HG03378 (cell line): ENCODE results near the gene AREG.
A peak's percentile ranks its signal among the peaks of the same experiment; 100 is the strongest.
"Not testable (repeated sequence)": the region's sequence is repeated elsewhere in the genome, so short reads cannot be mapped to it uniquely, and the experiment has no call there.

Source experiments
- ATAC-seq: cut with Tn5 transposase; IDR thresholded peaks from one replicate; pipeline ENCODE4 v1.9.1; 2021; ENCODE audit warnings: mild to moderate bottlenecking, moderate library complexity; ENCODE audit not compliant: unreplicated experiment

The AREG gene, protein sequence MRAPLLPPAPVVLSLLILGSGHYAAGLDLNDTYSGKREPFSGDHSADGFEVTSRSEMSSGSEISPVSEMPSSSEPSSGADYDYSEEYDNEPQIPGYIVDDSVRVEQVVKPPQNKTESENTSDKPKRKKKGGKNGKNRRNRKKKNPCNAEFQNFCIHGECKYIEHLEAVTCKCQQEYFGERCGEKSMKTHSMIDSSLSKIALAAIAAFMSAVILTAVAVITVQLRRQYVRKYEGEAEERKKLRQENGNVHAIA

DNA sequence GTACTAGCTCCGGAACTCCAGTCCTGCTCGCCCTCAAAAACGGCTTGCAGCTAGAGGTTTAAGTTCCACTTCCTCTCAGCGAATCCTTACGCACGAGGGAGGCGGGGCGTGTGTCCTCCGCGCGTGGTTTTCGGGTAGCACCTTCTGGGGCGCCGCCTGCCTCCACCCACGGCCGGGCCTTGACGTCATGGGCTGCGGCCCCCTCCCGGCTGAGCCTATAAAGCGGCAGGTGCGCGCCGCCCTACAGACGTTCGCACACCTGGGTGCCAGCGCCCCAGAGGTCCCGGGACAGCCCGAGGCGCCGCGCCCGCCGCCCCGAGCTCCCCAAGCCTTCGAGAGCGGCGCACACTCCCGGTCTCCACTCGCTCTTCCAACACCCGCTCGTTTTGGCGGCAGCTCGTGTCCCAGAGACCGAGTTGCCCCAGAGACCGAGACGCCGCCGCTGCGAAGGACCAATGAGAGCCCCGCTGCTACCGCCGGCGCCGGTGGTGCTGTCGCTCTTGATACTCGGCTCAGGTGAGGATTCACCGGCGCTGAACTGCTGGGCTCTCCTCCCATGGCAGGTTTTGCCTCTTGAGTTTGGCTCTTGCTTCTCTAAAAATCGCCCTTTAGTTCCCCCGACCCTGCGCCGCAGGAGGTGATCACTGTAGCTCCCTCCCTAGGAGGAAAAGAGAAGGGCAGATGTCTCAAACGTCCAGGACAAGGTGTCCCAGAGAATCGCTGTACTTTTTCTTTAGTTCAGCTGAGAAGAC, at the start of gene AREG:
TSS of gene AREG (plus strand) at position 246 of the 752 bp plus-strand sequence. CDS start at position 456, 210 bp downstream.
- ATAC-seq = peak; percentile 89

DNA sequence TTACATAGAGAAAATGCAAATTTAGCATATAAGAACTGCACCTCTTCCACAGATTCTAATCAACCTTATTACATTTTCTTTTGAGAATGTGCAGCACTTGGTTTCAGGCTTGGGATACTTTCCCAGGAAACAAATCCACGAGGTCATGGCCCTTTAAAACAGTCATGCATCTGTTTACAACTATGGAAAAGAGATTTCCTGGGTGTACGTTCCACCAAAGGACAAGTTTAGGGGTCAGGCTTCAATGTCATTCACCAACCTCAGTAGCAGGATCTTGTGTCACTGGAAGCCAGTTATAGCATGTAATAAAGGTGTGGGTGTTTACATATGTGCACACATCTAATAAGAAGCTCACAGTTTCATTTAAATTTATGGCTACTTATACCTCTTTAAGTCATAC, 49.3 kb upstream of the AREG start:
- ATAC-seq = no peak

DNA sequence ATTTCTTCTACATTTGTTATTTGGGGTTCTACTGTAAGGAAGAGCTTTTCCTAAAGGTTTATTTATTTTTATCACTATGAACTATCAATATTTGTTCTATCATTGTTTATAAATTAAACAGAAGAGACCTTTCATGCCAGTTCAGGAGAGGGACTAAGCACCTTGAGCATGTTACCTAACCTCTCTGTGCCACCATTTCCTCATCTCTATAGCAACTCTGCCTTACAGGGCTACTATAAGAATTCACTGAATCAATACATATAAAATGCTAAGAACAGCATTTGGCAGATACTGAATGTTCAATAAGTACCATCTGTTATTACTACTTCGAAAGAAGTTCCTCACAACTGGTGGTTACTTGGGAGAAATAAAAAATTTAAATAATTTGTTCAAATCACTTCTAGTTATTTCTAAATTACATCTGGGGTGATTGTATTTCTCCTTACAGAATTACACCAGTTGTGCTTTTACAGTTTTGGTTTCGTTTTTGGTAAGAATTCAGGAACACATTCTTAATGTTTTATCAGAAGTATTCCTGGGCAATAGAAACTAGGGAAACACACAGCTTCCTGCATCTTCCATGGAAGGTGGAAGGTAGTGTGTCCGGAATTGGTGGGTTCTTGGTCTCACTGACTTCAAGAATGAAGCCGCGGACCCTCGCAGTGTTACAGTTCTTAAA, 47.0 kb upstream of the AREG start:
- ATAC-seq = no peak

DNA sequence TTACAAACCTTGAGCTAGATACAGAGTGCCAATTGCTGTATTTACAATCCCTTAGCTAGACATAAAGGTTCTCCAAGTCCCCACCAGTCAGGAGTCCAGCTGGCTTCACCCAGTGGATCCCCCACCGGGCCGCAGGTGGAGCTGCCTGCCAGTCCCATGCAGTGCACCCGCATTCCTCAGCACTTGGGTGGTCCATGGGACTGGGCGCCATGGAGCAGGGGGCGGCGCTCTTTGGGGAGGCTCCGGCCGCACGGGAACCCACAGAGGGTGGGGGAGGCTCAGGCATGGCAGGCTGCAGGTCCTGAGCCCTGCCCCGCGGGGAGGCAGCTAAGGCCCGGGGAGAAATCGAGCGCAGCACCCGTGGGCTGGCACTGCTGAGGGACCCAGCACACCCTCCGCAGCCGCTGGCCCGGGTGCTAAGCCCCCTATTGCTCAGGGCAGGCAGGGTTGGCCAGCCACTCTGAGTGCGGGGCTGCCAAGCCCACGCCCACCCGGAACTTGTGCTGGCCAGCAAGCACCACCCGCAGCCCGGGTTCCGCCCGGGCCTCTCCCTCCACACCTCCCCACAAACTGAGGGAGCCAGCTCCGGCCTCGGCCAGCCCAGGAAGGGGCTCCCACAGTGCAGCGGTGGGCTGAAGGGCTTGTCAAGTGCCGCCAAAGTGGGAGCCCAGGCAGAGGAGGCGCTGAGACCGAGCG, 45.9 kb upstream of the AREG start:
- ATAC-seq = not testable (repeated sequence)

DNA sequence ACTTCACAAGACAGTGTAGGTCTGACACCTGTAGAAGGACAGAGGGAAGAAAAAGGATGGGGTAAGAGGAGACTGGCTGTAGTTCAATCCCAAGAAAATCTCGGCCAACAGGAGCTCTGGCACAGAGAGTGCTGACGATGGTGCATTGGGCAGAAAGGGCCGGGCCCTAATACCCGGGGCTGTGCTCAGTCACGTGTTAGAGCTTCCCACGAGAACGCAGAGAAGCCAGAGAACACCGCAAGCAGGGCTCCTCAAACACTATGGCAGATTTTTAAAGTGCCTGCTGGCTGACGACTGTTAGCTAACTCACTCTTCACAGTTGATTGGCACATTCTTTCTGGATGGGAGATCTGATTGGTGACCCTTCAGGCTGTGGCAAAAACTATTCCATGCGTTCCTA, 44.5 kb upstream of the AREG start:
- no peak for ATAC-seq

DNA sequence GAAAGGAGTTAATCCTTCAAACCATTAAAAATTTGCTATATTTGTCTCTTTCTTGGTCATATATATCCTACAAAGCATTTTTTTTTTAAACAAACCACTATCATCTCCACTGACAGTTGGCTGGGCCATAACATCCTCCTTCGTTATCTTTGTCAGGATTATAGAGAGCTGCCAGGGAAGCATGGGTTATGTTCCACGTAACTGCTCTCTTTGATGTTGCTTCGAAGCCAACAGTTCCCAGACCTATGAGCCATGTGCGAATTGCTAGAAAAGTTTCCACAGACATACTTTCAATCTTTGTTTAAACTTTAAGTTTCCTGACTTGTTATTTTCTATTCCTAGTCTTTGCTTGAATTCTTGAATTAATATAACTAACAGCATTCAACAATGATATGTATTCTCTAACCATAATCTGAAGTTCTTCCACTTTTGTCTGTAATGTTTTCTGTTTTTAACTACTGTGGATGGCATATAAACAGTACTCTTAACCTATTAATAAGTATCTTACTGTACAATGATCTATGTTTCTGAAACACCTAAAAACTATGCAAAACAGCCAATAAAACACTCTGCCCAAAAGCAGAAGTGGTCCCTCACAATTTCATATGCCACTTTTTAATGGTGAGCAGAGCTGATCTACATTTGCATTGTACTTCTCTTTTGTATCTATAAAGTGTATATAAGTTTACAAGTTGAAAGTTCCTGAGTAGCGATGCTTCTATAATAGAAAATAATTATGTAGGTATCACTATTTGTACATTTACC, 42.1 kb upstream of the AREG start:
- peak; percentile 98 for ATAC-seq

DNA sequence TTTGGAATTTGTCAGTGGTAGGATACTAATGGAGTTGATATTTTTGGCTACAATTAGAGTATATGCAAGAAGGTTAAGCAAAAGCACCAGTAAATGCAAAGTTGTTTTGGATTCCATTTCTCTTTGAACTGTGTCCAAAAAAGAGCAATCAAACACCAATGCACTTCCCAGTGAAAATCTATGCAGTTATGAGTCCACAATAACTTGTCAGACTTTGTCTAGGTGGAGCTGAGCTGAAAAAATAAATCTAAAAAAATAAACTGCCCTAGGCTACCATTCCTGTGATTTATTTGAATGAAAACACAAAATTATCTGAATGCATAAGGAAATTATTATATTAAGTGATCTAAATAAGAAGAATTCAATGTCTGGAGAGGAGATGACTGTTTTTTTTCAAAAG, 37.0 kb upstream of the AREG start:
- no peak for ATAC-seq

DNA sequence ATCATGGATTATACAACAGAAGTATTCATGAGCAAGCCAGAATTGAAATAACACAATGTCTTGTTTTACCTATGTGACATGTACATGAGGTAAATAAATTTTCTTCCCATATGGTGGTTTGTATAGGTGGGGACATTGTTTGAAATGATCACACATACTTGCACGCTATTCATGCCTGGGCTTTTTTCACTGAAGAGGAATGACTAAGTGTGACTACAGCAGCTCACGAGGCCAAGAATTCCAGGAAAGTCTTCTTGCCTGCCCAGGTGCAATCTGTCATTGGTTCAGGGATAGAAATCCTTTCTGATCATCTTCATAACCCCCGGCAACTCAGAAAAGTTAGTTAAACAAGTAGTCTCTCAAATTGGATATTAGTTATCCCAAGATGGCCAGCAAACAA, 36.3 kb upstream of the AREG start:
- ATAC-seq = no peak

DNA sequence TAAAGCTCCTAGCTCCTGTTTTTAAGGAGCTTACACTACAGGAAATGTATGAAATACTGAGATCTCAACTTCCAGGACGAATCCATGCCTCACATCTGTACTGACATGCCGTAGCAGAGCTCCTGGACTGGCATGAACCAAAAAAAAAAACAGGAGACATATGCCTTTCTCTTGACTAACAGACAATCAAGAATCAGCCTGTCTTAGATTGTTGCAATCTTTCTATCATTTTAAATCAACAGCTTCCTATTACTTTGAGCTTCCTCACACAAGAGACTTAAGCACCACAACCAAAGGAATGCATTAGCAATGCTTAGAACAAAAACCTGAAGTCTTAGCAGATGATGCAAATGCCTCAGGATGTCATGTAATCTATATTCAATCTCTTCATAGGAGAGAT, 34.7 kb upstream of the AREG start:
- ATAC-seq = no peak

DNA sequence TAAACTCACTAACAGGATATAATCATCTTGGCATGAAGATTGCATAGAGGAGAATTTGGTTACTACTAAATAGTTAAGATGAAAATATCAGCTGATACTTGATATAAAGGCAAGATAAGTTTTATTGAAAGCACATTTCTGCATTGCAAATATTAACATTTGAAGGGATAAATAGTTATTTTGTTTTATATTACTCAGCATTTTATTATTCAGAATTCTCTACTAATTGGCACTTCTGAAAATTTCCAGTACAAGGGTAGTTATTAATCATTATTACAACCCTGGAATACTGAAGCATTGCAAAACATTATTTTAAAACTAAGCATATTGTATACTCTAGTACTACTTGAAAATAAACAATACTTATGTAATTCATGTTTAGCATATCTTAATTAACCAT, 32.7 kb upstream of the AREG start:
- no peak for ATAC-seq

DNA sequence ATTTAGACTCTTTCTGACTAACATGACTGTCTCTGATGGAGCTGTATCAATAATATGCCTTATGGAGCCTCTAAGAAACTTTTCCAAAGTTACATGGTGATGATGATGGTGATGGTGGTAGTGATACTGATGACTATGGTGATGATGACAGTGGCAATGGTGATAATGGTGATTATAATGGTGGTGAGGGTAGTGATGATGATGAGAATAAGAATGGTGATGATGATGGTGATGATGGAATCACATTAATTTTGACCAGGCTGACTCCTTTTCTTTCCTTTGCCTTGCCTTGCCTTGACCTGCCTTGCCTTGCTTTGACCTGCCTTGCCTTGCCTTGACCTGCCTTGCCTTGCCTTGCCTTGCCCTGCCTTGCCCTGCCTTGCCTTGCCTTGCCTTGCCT, 31.7 kb upstream of the AREG start:
- ATAC-seq = no peak

DNA sequence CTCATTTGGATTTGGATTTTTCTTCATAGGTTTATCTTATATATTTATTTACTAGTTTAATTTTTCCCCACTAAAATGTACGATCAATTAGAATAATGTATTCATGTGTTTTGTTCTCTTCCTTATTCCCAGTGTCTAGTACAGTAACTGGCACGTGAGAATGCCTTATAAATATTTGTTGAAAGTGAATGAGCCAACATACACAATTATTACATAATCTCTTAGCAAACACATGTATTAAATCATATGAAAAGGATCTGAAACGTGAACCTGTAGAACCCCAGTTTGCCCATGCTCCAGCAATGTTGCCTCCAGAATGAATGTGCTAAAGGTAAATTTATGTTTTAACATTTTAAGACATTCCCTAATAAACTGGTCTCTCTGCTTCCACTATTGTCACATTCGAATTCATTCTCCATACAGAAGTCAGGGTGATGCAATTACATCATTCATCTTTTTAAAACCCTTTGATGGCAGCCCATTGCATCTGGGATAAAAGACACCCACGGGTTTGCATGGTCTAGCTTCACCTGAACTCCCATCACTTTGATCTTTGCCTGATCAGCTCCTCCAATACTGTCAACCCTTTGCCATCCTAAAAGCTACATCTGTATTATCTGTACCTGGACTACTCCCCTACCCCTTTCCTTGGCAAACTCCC, 30.7 kb upstream of the AREG start:
- no peak for ATAC-seq

DNA sequence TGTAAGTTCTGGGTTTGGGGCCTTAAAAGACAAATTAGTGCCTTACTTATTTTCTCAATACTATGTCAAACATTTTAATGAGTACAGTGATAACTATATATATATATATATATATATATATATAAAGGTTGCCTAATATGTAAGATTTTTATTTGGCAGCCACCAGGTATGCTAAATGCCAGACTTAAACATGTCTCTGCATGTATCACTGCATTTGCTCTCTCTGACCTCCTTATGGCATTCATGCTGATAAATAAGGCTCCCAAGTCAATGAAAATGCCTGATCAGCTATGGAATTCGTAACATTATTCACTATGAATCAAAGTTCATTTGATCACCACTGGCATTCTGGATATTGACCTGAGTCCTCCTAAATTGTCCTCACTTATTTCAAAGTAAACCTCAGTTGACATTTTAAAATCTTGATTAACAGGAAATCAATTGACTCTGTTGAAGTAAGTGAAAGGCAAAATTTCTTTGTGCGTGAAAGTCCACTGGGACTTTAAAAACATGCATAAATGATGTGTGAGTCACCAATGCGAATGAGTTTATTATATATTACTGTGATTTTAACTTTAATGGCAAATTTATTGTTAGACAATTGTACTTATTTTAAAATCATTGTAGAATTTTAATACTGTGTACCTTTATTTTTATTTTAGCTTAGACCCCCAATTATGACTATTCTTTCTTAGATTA, 29.2 kb upstream of the AREG start:
- ATAC-seq = no peak

DNA sequence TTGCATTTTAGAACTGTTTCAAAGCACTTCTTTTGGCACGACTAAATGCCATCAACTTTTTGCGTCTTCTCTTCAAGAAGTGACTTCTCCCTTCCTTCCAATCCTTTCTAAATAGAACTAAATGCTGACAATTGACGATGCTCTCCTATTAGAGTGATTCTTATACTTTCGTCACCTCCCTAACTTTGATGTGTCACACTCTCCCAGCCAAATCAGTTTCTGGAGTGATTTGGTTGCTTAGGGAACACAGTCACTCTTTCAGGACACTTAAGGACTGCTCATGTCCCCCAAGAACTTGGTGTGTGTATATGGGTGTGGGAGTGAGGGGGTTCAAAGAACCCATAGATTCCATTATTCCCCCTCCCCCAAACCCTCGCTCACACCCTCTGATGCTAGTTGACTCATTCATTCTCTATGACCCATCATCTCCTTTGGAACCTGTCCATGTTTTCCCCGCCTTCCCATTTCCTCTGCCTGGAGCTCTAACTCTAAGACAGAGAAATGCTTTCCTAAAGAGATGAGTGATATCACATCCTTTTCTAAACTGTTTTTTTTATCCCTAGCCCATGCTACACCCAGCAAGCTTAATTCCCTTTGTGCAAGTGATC, 26.8 kb upstream of the AREG start:
- ATAC-seq = no peak

DNA sequence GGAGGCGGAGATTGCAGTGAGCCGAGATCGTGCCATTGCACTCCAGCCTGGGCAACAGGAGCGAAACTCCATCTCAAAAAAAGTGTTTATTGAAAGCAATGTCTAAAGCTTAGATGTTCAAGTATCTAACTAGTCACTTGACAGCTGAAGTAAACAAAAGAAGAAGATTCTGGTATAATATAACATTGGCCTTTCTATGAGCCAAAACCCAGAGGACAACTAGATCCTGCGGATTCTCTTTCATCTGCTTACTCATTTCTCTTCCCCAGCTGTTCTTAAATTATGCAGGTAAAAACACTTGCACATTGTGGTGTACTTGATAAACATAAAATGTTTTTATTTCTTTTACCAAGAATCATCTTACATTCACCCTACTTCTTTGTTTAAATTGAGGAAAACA, 24.1 kb upstream of the AREG start:
- ATAC-seq = no peak

DNA sequence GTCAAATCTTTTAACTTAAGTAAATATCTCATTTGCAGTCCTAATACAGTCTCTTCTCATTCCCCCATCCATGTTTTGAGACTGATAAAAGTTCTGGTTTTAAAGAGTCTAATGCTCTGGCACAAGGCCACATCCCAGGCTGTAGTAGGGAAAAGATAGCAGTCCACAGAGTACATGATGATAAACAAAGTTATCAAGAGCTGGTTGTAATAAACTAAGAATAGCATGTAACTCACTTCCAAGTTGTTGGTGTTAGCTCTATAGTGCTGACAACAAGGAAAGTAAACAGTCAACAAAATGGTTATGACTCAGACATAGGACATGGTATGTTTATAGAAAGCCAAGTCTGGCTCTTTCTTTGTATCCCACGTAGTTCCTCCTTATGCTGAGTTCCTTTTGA, 21.8 kb upstream of the AREG start:
- ATAC-seq = no peak

DNA sequence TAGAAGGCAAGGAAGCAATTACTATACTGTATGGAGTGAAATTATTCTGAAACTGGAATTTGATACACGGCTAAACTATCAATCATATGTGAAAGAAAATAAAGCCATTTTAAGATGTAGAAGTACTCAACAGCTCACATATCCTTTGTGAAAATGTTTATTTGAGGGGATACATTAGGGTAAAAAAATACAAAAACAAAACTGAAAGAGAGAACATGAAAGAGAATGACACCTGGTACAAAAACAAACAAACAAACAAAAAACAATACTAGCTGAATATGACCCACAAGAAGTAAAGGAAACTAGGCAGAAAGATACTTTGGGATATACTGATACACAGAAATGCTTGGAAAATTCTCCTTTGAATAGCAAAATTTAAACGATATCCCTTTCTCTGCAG, 20.8 kb upstream of the AREG start:
- no peak for ATAC-seq

DNA sequence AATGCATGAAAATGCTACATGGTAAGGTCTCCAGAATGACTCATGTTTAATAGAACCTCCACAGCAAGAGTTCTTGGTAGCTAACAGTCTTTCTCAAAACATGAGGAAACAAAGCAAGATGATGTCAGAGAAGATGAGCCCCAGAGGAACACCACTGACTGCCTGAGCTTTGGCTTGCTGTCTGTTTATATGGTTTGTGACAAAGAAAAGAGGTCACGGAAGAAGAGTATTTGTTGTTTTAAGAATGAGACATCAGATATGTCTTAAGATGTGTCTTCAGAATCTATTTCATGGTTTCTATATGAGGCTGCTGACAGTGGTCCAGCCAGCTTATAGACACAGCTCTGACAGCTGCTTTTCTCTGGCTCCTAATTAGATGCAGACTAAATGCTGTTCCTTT, 18.8 kb upstream of the AREG start:
- no peak for ATAC-seq

DNA sequence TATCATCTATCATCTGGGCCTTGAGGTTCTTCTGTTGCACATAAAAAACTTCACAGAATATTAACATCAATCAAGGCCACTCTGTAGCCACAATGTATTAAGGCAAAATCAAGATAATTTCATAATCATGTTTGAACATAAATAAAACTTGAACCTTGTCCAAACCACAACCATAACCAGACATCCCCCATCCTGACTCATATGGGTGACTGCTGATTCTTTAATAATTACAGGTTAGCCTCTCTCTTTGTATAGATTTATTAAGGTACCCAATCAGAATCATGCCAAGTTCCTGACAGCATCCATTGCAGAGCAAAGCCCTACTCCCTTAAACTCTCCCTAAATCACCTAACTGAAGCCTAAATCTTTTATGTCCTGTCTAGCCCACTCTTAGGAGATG, 16.7 kb upstream of the AREG start:
- ATAC-seq = no peak
